Measurements from ENCODE around the gene BAHCC1. TPM values are rescaled to one million over a fixed set of nuclear protein-coding genes. Genes with fewer than 3 reads are reported as not detected.

BAHCC1 gene
- total RNA-seq, 2 donors from 2014 or later = 0.52 to 0.84 TPM

- Mint-ChIP-seq H3K4me1 (ENCODE audit: low read depth in 2 of 2) (no peaks in the 10 kb centered on the region), H3K27ac (no peak overlapping the region), H3K9me3 (no peaks in the 10 kb centered on the region), H3K4me3 (no peak overlapping the region), H3K27me3 (peaks cover 0 to 2% of the 10 kb centered on the region in 2 donors), H3K36me3 (no peaks in the 10 kb centered on the region)
- DNase-seq (ENCODE audit: low spot score) = no peak
- no peak for ATAC-seq
Measured at GRCh38 chr17:81431545-81432482, 36.6 kb downstream of the BAHCC1 start.

GRCh38 chr17:81432941-81433340 is 37.7 kb downstream of the BAHCC1 start:
- Mint-ChIP-seq H3K4me1 (ENCODE audit: low read depth in 2 of 2) (no peaks in the 10 kb centered on the region), H3K27ac (no peak overlapping the region), H3K9me3 (no peaks in the 10 kb centered on the region), H3K4me3 (no peak overlapping the region), H3K36me3 (no peaks in the 10 kb centered on the region), H3K27me3 (peaks cover 0 to 2% of the 10 kb centered on the region in 2 donors)
- DNase-seq (ENCODE audit: low spot score) = no peak
- ATAC-seq = no peak

GRCh38 chr17:81433656-81434055 is 38.4 kb downstream of the BAHCC1 start:
- H3K9me3 Mint-ChIP-seq = no peaks in the 10 kb centered on the region
- no peaks in the 10 kb centered on the region for H3K4me1 Mint-ChIP-seq (ENCODE audit: low read depth in 2 of 2)
- H3K27me3 Mint-ChIP-seq = peaks cover 0 to 2% of the 10 kb centered on the region in 2 donors
- ATAC-seq = no peak
- H3K36me3 Mint-ChIP-seq = no peaks in the 10 kb centered on the region
- DNase-seq (ENCODE audit: low spot score) = no peak
- no peak overlapping the region for H3K27ac Mint-ChIP-seq
- no peak overlapping the region for H3K4me3 Mint-ChIP-seq

GRCh38 chr17:81434072-81434471 is 38.8 kb downstream of the BAHCC1 start:
- Mint-ChIP-seq H3K9me3 (no peaks in the 10 kb centered on the region), H3K4me3 (no peak overlapping the region), H3K27ac (no peak overlapping the region), H3K4me1 (ENCODE audit: low read depth in 2 of 2) (no peaks in the 10 kb centered on the region), H3K36me3 (no peaks in the 10 kb centered on the region), H3K27me3 (peaks cover 0 to 3% of the 10 kb centered on the region in 2 donors)
- ATAC-seq (no peak), DNase-seq (ENCODE audit: low spot score) (no peak)

GRCh38 chr17:81434681-81435417 is 39.6 kb downstream of the BAHCC1 start:
- Mint-ChIP-seq H3K27me3 (peaks cover 0 to 5% of the 10 kb centered on the region in 2 donors), H3K27ac (no peak overlapping the region), H3K4me3 (no peak overlapping the region), H3K4me1 (ENCODE audit: low read depth in 2 of 2) (no peaks in the 10 kb centered on the region), H3K36me3 (no peaks in the 10 kb centered on the region), H3K9me3 (no peaks in the 10 kb centered on the region)
- DNase-seq (ENCODE audit: low spot score) = no peak
- no peak for ATAC-seq

GRCh38 chr17:81435652-81436293 is 40.5 kb downstream of the BAHCC1 start:
- Mint-ChIP-seq H3K36me3 (no peaks in the 10 kb centered on the region), H3K4me3 (no peak overlapping the region), H3K9me3 (no peaks in the 10 kb centered on the region), H3K27me3 (peaks cover 0 to 3% of the 10 kb centered on the region in 2 donors), H3K27ac (no peak overlapping the region), H3K4me1 (ENCODE audit: low read depth in 2 of 2) (no peaks in the 10 kb centered on the region)
- DNase-seq (ENCODE audit: low spot score) = no peak
- no peak for ATAC-seq

- H3K4me3 Mint-ChIP-seq = no peak overlapping the region
- ATAC-seq (no peak), DNase-seq (ENCODE audit: low spot score) (no peak)
- H3K27me3 Mint-ChIP-seq = peaks cover 0 to 3% of the 10 kb centered on the region in 2 donors
- H3K9me3 Mint-ChIP-seq = no peaks in the 10 kb centered on the region
- H3K27ac Mint-ChIP-seq = no peak overlapping the region
- no peaks in the 10 kb centered on the region for H3K4me1 Mint-ChIP-seq (ENCODE audit: low read depth in 2 of 2)
- no peaks in the 10 kb centered on the region for H3K36me3 Mint-ChIP-seq
Measured at GRCh38 chr17:81436294-81436849, 41.1 kb downstream of the BAHCC1 start.

- H3K9me3 Mint-ChIP-seq = no peaks in the 10 kb centered on the region
- H3K27ac Mint-ChIP-seq = no peak overlapping the region
- H3K4me3 Mint-ChIP-seq = no peak overlapping the region
- no peak for ATAC-seq
- DNase-seq (ENCODE audit: low spot score) = no peak
- no peaks in the 10 kb centered on the region for H3K36me3 Mint-ChIP-seq
- H3K4me1 Mint-ChIP-seq (ENCODE audit: low read depth in 2 of 2) = no peaks in the 10 kb centered on the region
- H3K27me3 Mint-ChIP-seq = peaks cover 0 to 3% of the 10 kb centered on the region in 2 donors
Measured at GRCh38 chr17:81437191-81437651, 42.0 kb downstream of the BAHCC1 start.

- Mint-ChIP-seq H3K4me1 (ENCODE audit: low read depth in 2 of 2) (no peaks in the 10 kb centered on the region), H3K4me3 (no peak overlapping the region), H3K9me3 (no peaks in the 10 kb centered on the region), H3K27ac (no peak overlapping the region), H3K27me3 (peaks cover 0 to 3% of the 10 kb centered on the region in 2 donors), H3K36me3 (no peaks in the 10 kb centered on the region)
- DNase-seq (ENCODE audit: low spot score) (no peak), ATAC-seq (no peak)
Measured at GRCh38 chr17:81438007-81438659, 42.9 kb downstream of the BAHCC1 start.

GRCh38 chr17:81438688-81439087 is 43.4 kb downstream of the BAHCC1 start:
- no peak for ATAC-seq
- no peaks in the 10 kb centered on the region for H3K4me1 Mint-ChIP-seq (ENCODE audit: low read depth in 2 of 2)

GRCh38 chr17:81440051-81440471 is 44.8 kb downstream of the BAHCC1 start:
- no peak overlapping the region for H3K4me3 Mint-ChIP-seq
- DNase-seq (ENCODE audit: low spot score) (no peak), ATAC-seq (no peak)
- H3K27ac Mint-ChIP-seq = no peak overlapping the region
- no peaks in the 10 kb centered on the region for H3K9me3 Mint-ChIP-seq
- H3K27me3 Mint-ChIP-seq = peaks cover 0 to 3% of the 10 kb centered on the region in 2 donors
- H3K36me3 Mint-ChIP-seq = no peaks in the 10 kb centered on the region
- no peaks in the 10 kb centered on the region for H3K4me1 Mint-ChIP-seq (ENCODE audit: low read depth in 2 of 2)

More at GRCh38 chr17:81438688-81439087, 43.4 kb downstream of the BAHCC1 start:
- H3K27ac Mint-ChIP-seq = no peak overlapping the region
- no peaks in the 10 kb centered on the region for H3K36me3 Mint-ChIP-seq
- H3K4me3 Mint-ChIP-seq = no peak overlapping the region
- no peaks in the 10 kb centered on the region for H3K9me3 Mint-ChIP-seq
- no peak for DNase-seq (ENCODE audit: low spot score)
- H3K27me3 Mint-ChIP-seq = peaks cover 0 to 3% of the 10 kb centered on the region in 2 donors

GRCh38 chr17:81440511-81441244 is 45.4 kb downstream of the BAHCC1 start:
- DNase-seq (ENCODE audit: low spot score) (no peak), ATAC-seq (no peak)
- H3K27ac Mint-ChIP-seq = no peak overlapping the region
- H3K4me1 Mint-ChIP-seq (ENCODE audit: low read depth in 2 of 2) = no peaks in the 10 kb centered on the region
- H3K4me3 Mint-ChIP-seq = no peak overlapping the region
- H3K36me3 Mint-ChIP-seq = no peaks in the 10 kb centered on the region
- peaks cover 0 to 3% of the 10 kb centered on the region in 2 donors for H3K27me3 Mint-ChIP-seq
- H3K9me3 Mint-ChIP-seq = no peaks in the 10 kb centered on the region

Measured in natural killer cell treated with Interleukin-12 subunit alpha and Interleukin-12 subunit beta and Interleukin-15 and Interleukin-18, amount 100 ng/mL, for 72 hours (primary cell).